H9 (cell line): Measurements from ENCODE around the gene SP8. TPM values are rescaled to one million over a fixed set of nuclear protein-coding genes. Genes with fewer than 3 reads are reported as not detected.

Experiments
- DNase-seq: peaks from one replicate; pipeline ENCODE4 v3.0.0-alpha.2; 2017
- H2AFZ ChIP-seq: one replicate; pipeline ENCODE4 v1.6.1; 2013; ENCODE audit warnings: mild to moderate bottlenecking, low read length, control low read depth, moderate library complexity
- H2AK5ac ChIP-seq: 2 replicates; pipeline ENCODE4 v1.6.1; 2013; ENCODE audit warnings: low read length, control low read depth, mixed read lengths; ENCODE audit not compliant: insufficient read length
- H2BK120ac ChIP-seq: one replicate; pipeline ENCODE4 v1.6.1; 2013; ENCODE audit warnings: low read depth, mild to moderate bottlenecking, low read length, control low read depth, inconsistent platforms; ENCODE audit not compliant: poor library complexity, severe bottlenecking
- H2BK12ac ChIP-seq: 2 replicates; pipeline ENCODE4 v1.6.1; 2013; ENCODE audit warnings: low read length, control low read depth, mixed read lengths, low read depth; ENCODE audit not compliant: insufficient read length
- H2BK15ac ChIP-seq: 2 replicates; pipeline ENCODE4 v1.6.1; 2013; ENCODE audit warnings: low read depth, low read length, control low read depth
- H2BK20ac ChIP-seq: one replicate; pipeline ENCODE4 v1.6.1; 2013; ENCODE audit warnings: low read depth, mild to moderate bottlenecking, low read length, control low read depth, inconsistent platforms; ENCODE audit not compliant: poor library complexity, severe bottlenecking
- H2BK5ac ChIP-seq: 2 replicates; pipeline ENCODE4 v1.6.1; 2013; ENCODE audit warnings: low read length, control low read depth, mixed read lengths; ENCODE audit not compliant: insufficient read length
- H3K14ac ChIP-seq: 2 replicates; pipeline ENCODE4 v1.6.1; 2013; ENCODE audit warnings: low read length, control low read depth; ENCODE audit not compliant: insufficient read depth
- H3K18ac ChIP-seq: 2 replicates; pipeline ENCODE4 v1.6.1; 2013; ENCODE audit warnings: low read depth, mild to moderate bottlenecking, mixed read lengths, low read length, control low read depth; ENCODE audit not compliant: insufficient read length
- H3K23ac ChIP-seq: 2 replicates; pipeline ENCODE4 v1.6.1; 2013; ENCODE audit warnings: low read length, control low read depth, mixed read lengths, low read depth; ENCODE audit not compliant: insufficient read length
- H3K23me2 ChIP-seq: 2 replicates; pipeline ENCODE4 v1.6.1; 2013; ENCODE audit warnings: low read depth, mild to moderate bottlenecking, mixed read lengths, low read length, control low read depth; ENCODE audit not compliant: insufficient read length, poor library complexity, severe bottlenecking
- H3K27ac ChIP-seq: 2 replicates; pipeline ENCODE4 v1.5.1; 2013; ENCODE audit warnings: low read length, control low read depth, mixed read lengths, low read depth; ENCODE audit not compliant: insufficient read length
- H3K27me3 ChIP-seq: 2 replicates; pipeline ENCODE4 v1.6.1; 2013; ENCODE audit warnings: low read length, control low read depth, inconsistent platforms; ENCODE audit not compliant: insufficient read depth
- H3K4ac ChIP-seq: 2 replicates; pipeline ENCODE4 v1.6.1; 2013; ENCODE audit warnings: low read depth, mild to moderate bottlenecking, control low read depth, inconsistent platforms, low read length, moderate library complexity
- H3K4me1 ChIP-seq: 2 replicates; pipeline ENCODE4 v1.6.1; 2013; ENCODE audit warnings: low read length, control low read depth, inconsistent platforms; ENCODE audit not compliant: insufficient read depth
- H3K4me2 ChIP-seq: 2 replicates; pipeline ENCODE4 v1.6.1; 2013; ENCODE audit warnings: low read length, control low read depth, mixed read lengths; ENCODE audit not compliant: insufficient read length, insufficient read depth
- H3K56ac ChIP-seq: 2 replicates; pipeline ENCODE4 v1.6.1; 2013; ENCODE audit warnings: low read depth, mild to moderate bottlenecking, mixed read lengths, low read length, control low read depth; ENCODE audit not compliant: insufficient read length
- H3K79me1 ChIP-seq: 2 replicates; pipeline ENCODE4 v1.6.1; 2013; ENCODE audit warnings: low read depth, mild to moderate bottlenecking, moderate library complexity, low read length, control low read depth, inconsistent platforms; ENCODE audit not compliant: insufficient read depth, poor library complexity, severe bottlenecking
- H3K79me2 ChIP-seq: 2 replicates; pipeline ENCODE4 v1.6.1; 2013; ENCODE audit warnings: low read length, control low read depth, inconsistent platforms; ENCODE audit not compliant: insufficient read depth
- H3K9ac ChIP-seq: 2 replicates; pipeline ENCODE4 v1.6.1; 2013; ENCODE audit warnings: low read length, control low read depth, mixed read lengths; ENCODE audit not compliant: insufficient read length; ENCODE audit errors: extremely low read depth
- H3K9me3 ChIP-seq: one replicate; pipeline ENCODE4 v1.6.1; 2013; ENCODE audit warnings: low read depth, low read length, inconsistent platforms; ENCODE audit not compliant: control insufficient read depth
- H3T11ph ChIP-seq: one replicate; pipeline ENCODE4 v1.6.1; 2013; ENCODE audit warnings: mild to moderate bottlenecking, low read length, control low read depth, inconsistent platforms
- H4K20me1 ChIP-seq: one replicate; pipeline ENCODE4 v1.6.1; 2013; ENCODE audit not compliant: control insufficient read depth, insufficient read length, insufficient read depth
- H4K5ac ChIP-seq: 2 replicates; pipeline ENCODE4 v1.6.1; 2013; ENCODE audit warnings: low read depth, mild to moderate bottlenecking, mixed read lengths, low read length, control low read depth; ENCODE audit not compliant: insufficient read length
- H4K8ac ChIP-seq: replicated peaks from 2 replicates; pipeline ENCODE4 v1.6.1; 2013; ENCODE audit warnings: low read length, control low read depth, mixed read lengths, low read depth; ENCODE audit not compliant: insufficient read length
- H4K91ac ChIP-seq: 2 replicates; pipeline ENCODE4 v1.6.1; 2013; ENCODE audit warnings: low read depth, mild to moderate bottlenecking, moderate library complexity, mixed read lengths, low read length, control low read depth; ENCODE audit not compliant: insufficient read length
- H3K27ac Mint-ChIP-seq, 3 experiments: 2 replicates in 2 of 3; 3 replicates in 1 of 3; pipeline ENCODE4 v1.8.0; 2020 to 2021; ENCODE audit warnings: mixed read lengths in 3 of 3, mild to moderate bottlenecking in 1 of 3, moderate library complexity in 1 of 3
- H3K27me3 Mint-ChIP-seq: 2 replicates; pipeline ENCODE4 v1.8.0; 2021; ENCODE audit warnings: low read depth, mild to moderate bottlenecking, moderate library complexity, mixed read lengths
- H3K36me3 Mint-ChIP-seq, 3 experiments: 2 replicates in 2 of 3; 3 replicates in 1 of 3; pipeline ENCODE4 v1.8.0; 2020 to 2021; ENCODE audit warnings: low read depth in 3 of 3, mixed read lengths in 3 of 3; ENCODE audit not compliant: insufficient read depth in 1 of 3
- H3K4me1 Mint-ChIP-seq, 2 experiments: 2 replicates each; pipeline ENCODE4 v1.8.0; 2020; ENCODE audit warnings: mixed read lengths in 2 of 2
- H3K4me3 Mint-ChIP-seq, 2 experiments: 2 replicates in 1 of 2; 3 replicates in 1 of 2; pipeline ENCODE4 v1.8.0; 2020 to 2021; ENCODE audit warnings: mild to moderate bottlenecking in 2 of 2, mixed read lengths in 2 of 2, moderate library complexity in 1 of 2
- H3K9me3 Mint-ChIP-seq, 2 experiments: 2 replicates in 1 of 2; 3 replicates in 1 of 2; pipeline ENCODE4 v1.8.0; 2020; ENCODE audit warnings: mild to moderate bottlenecking in 2 of 2, mixed read lengths in 2 of 2, moderate library complexity in 1 of 2
- CTCF ChIP-seq: fragments of 200-600 bp; sonication (generic); conservative IDR thresholded peaks from 3 replicates; pipeline ENCODE4 v1.8.0; 2021; ENCODE audit warnings: antibody characterized with exemption, mild to moderate bottlenecking
- WGBS: extraction: QIAGEN DNeasy Blood & Tissue Kit; methylation state at CpG from one replicate; pipeline ENCODE4 v1.1.7; 2013; ENCODE audit warnings: missing lambda C conversion rate, low lambda C conversion rate, mixed read lengths; ENCODE audit not compliant: insufficient read length; ENCODE audit errors: extremely low coverage; 5-methylcytosine and 5-hydroxymethylcytosine counted together
- total RNA-seq: library from RNA; stranded (reverse); gene quantifications from 2 replicates; pipeline ENCODE4 v1.2.1, GENCODE V29; 2021

The SP8 gene
- total RNA-seq, 1 experiment from 2014 or later = 3.5 TPM

- Histone ChIP-seq H2AFZ (no peak overlapping the region), H2BK20ac (no peak overlapping the region), H3K79me1 (no peaks in the 10 kb centered on the region), H3K56ac (no peak overlapping the region), H2BK5ac (no peak overlapping the region), H3T11ph (no peak overlapping the region), H3K14ac (no peak overlapping the region), H3K9ac (no peak overlapping the region), H4K91ac (no peak overlapping the region), H3K79me2 (no peaks in the 10 kb centered on the region), H3K27ac (no peak overlapping the region), H3K9me3 (no peaks in the 10 kb centered on the region), H3K27me3 (no peaks in the 10 kb centered on the region), H4K20me1 (no peaks in the 10 kb centered on the region), H3K23ac (no peak overlapping the region), H4K5ac (no peak overlapping the region), H3K23me2 (no peaks in the 10 kb centered on the region), H2AK5ac (no peak overlapping the region), H2BK15ac (no peak overlapping the region), H4K8ac (no peak overlapping the region), H3K4me2 (no peak overlapping the region), H3K4ac (no peak overlapping the region), H2BK12ac (no peak overlapping the region), H3K4me1 (no peaks in the 10 kb centered on the region; the same call in 1 of the 2 replicates), H3K18ac (no peak overlapping the region), H2BK120ac (no peak overlapping the region)
- Mint-ChIP-seq H3K9me3 (no peaks in the 10 kb centered on the region), H3K4me3 (no peak overlapping the region), H3K4me1 (peaks cover 8 to 13% of the 10 kb centered on the region in 2 experiments), H3K27ac (no peak overlapping the region), H3K27me3 (no peaks in the 10 kb centered on the region; the same call in 1 of the 2 replicates), H3K36me3 (no peaks in the 10 kb centered on the region)
- DNase-seq = no peak
- no CpG with 5 or more reads among the region's 11 CpGs for WGBS
- no peak for TF ChIP-seq CTCF
Observed at GRCh38 chr7:20738518-20739481, 47.9 kb downstream of the SP8 start.
